Stimulated activated memory B cell treated with anti-CD40 and anti-IgM and Interleukin-4, amounts not matched to agents 10 μg/mL and 1 μg/mL and 100 μg/mL, for 72 hours (primary cell): ENCODE measurements around the gene OSBPL10.

Source experiments
- ATAC-seq: fragments of 150-1000 bp; cut with Tn5 transposase; 2 replicates; pipeline ENCODE4 v1.10.0; 2021
- H3K27ac Mint-ChIP-seq: one replicate; pipeline ENCODE4 v1.8.0; 2022; ENCODE audit warnings: mild to moderate bottlenecking, mixed read lengths
- H3K27me3 Mint-ChIP-seq: one replicate; pipeline ENCODE4 v1.8.0; 2022; ENCODE audit warnings: mixed read lengths
- H3K36me3 Mint-ChIP-seq: one replicate; pipeline ENCODE4 v1.8.0; 2022; ENCODE audit warnings: mixed read lengths
- H3K4me1 Mint-ChIP-seq: one replicate; pipeline ENCODE4 v1.8.0; 2022; ENCODE audit warnings: mixed read lengths
- H3K4me3 Mint-ChIP-seq: one replicate; pipeline ENCODE4 v1.8.0; 2022; ENCODE audit warnings: mild to moderate bottlenecking, moderate library complexity, mixed read lengths
- H3K9me3 Mint-ChIP-seq: one replicate; pipeline ENCODE4 v1.8.0; 2022; ENCODE audit warnings: mixed read lengths

Gene OSBPL10

GRCh38 chr3:31957106-31957505 lies 24.0 kb downstream of the OSBPL10 start:
- Mint-ChIP-seq H3K27me3 (no peaks in the 10 kb centered on the region), H3K4me3 (peak overlapping the region; percentile 13), H3K4me1 (peaks cover 82% of the 10 kb centered on the region), H3K27ac (peak overlapping the region; percentile 88), H3K36me3 (peaks cover 18% of the 10 kb centered on the region), H3K9me3 (peaks cover 8% of the 10 kb centered on the region)
- no peak for ATAC-seq

GRCh38 chr3:31955581-31955980 lies 25.5 kb downstream of the OSBPL10 start:
- Mint-ChIP-seq H3K9me3 (peaks cover 13% of the 10 kb centered on the region), H3K4me1 (peaks cover 82% of the 10 kb centered on the region), H3K27ac (peak overlapping the region; percentile 88), H3K27me3 (no peaks in the 10 kb centered on the region), H3K36me3 (peaks cover 23% of the 10 kb centered on the region), H3K4me3 (no peak overlapping the region)
- ATAC-seq, result no peak

GRCh38 chr3:31953636-31954035 lies 27.4 kb downstream of the OSBPL10 start:
- H3K27me3 Mint-ChIP-seq, result no peaks in the 10 kb centered on the region
- H3K4me3 Mint-ChIP-seq, result no peak overlapping the region
- H3K9me3 Mint-ChIP-seq, result peaks cover 15% of the 10 kb centered on the region
- peak; percentile 49 for ATAC-seq
- peaks cover 35% of the 10 kb centered on the region for H3K36me3 Mint-ChIP-seq
- H3K4me1 Mint-ChIP-seq, result peaks cover 78% of the 10 kb centered on the region
- H3K27ac Mint-ChIP-seq, result peak overlapping the region; percentile 88

- ATAC-seq, result peak; percentile 69
- peaks cover 35% of the 10 kb centered on the region for H3K36me3 Mint-ChIP-seq
- H3K4me3 Mint-ChIP-seq, result peak overlapping the region; percentile 59
- peak overlapping the region; percentile 88 for H3K27ac Mint-ChIP-seq
- peaks cover 15% of the 10 kb centered on the region for H3K9me3 Mint-ChIP-seq
- no peaks in the 10 kb centered on the region for H3K27me3 Mint-ChIP-seq
- H3K4me1 Mint-ChIP-seq, result peaks cover 78% of the 10 kb centered on the region
Measured at GRCh38 chr3:31953091-31953490, 28.0 kb downstream of the OSBPL10 start.

DNA sequence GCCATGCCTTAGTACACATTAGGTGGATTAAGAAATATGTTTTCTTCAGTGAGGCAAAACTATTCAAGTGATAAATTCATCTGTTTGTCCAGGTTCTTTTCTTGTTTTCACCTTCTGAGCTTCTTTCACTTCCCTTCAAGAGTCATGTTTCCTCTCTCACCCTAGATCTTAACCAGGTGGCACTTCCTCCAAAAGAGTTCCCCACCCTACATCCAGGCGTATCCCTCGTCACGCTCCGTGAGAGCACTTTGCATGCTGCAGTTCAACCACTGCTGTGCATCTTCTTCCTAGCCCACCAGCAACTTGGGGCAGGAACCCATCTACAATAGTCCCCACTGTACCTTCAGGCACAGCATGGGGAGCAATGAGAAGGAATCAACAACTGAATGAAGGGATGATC lies 28.9 kb downstream of the OSBPL10 start:
- peak overlapping the region; percentile 45 for H3K4me3 Mint-ChIP-seq

DNA sequence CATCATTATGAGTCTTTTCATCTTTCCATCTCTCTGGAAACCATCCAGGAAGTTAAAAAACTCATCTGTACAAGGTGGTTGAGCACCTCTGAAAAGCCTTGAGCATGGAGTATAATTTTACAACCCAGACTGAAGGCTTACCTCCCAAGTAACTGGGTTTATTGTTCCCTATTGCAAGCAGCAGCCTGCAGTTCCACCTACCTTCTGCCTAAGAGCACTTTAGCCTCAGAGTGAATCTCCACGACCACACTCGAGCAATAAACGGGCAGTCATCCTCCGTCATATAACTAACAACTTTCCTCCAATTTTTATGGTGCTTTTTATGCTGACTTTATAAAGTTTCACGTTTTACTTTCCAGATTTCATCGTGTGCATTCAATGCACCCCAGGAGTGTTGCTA lies 32.8 kb downstream of the OSBPL10 start:
- H3K27ac Mint-ChIP-seq, result peak overlapping the region; percentile 93
- peaks cover 7% of the 10 kb centered on the region for H3K9me3 Mint-ChIP-seq
- peaks cover 18% of the 10 kb centered on the region for H3K36me3 Mint-ChIP-seq
- H3K4me3 Mint-ChIP-seq, result peak overlapping the region; percentile 61
- no peak for ATAC-seq
- peaks cover 74% of the 10 kb centered on the region for H3K4me1 Mint-ChIP-seq
- no peaks in the 10 kb centered on the region for H3K27me3 Mint-ChIP-seq

More for the DNA sequence above, 28.9 kb downstream of the OSBPL10 start:
- no peaks in the 10 kb centered on the region for H3K27me3 Mint-ChIP-seq
- peaks cover 35% of the 10 kb centered on the region for H3K36me3 Mint-ChIP-seq
- peaks cover 78% of the 10 kb centered on the region for H3K4me1 Mint-ChIP-seq
- peaks cover 15% of the 10 kb centered on the region for H3K9me3 Mint-ChIP-seq
- peak; percentile 94 for ATAC-seq
- peak overlapping the region; percentile 88 for H3K27ac Mint-ChIP-seq

- Mint-ChIP-seq H3K27ac (peak overlapping the region; percentile 93), H3K27me3 (no peaks in the 10 kb centered on the region), H3K36me3 (peaks cover 23% of the 10 kb centered on the region), H3K9me3 (peaks cover 10% of the 10 kb centered on the region), H3K4me1 (peaks cover 74% of the 10 kb centered on the region), H3K4me3 (peak overlapping the region; percentile 61)
- ATAC-seq, result peak; percentile 40
Measured at GRCh38 chr3:31947671-31948091, 33.4 kb downstream of the OSBPL10 start.

DNA sequence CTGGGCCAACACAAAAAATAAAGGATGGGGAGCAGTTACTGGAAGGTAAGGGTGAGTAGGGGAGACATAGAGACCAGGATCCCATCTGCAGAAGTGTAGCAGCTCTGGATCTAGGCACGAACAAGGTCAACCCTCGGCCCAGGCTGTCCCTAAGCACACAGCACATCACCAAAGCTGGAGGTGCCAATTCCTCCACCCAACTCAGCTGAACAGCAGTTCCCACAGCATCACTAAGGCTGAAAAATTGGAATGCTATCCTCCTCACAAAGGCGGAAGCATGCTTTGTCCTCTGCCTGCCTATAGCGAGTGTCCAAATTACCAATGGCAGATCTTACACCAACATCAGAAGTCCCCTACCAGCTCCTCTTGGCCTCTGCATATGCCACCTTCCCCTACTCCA lies 33.9 kb downstream of the OSBPL10 start:
- peaks cover 23% of the 10 kb centered on the region for H3K36me3 Mint-ChIP-seq
- peaks cover 71% of the 10 kb centered on the region for H3K4me1 Mint-ChIP-seq
- peak overlapping the region; percentile 93 for H3K27ac Mint-ChIP-seq
- H3K9me3 Mint-ChIP-seq, result peaks cover 10% of the 10 kb centered on the region
- ATAC-seq, result no peak
- peak overlapping the region; percentile 73 for H3K4me3 Mint-ChIP-seq
- H3K27me3 Mint-ChIP-seq, result no peaks in the 10 kb centered on the region

- peak; percentile 71 for ATAC-seq
- no peaks in the 10 kb centered on the region for H3K27me3 Mint-ChIP-seq
- H3K4me3 Mint-ChIP-seq, result peak overlapping the region; percentile 73
- H3K27ac Mint-ChIP-seq, result peak overlapping the region; percentile 93
- H3K36me3 Mint-ChIP-seq, result peaks cover 23% of the 10 kb centered on the region
- H3K9me3 Mint-ChIP-seq, result peaks cover 10% of the 10 kb centered on the region
- H3K4me1 Mint-ChIP-seq, result peaks cover 69% of the 10 kb centered on the region
Measured at GRCh38 chr3:31946484-31947081, 34.5 kb downstream of the OSBPL10 start.

DNA sequence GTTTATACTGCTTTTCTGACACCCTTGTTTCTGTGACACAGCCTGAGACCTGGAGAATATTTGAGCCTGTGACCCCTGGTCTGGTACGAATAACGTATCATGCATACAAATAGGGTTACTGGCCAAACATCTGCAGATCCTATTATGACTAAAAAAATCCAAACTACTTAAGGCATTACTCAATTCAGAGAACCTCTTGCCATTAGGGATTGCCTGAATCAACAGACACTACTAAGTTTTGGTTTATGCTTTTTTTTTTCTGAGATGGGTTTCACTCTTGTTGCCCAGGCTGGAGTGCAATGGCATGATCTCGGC lies 35.4 kb downstream of the OSBPL10 start:
- H3K4me1 Mint-ChIP-seq, result peaks cover 63% of the 10 kb centered on the region
- H3K36me3 Mint-ChIP-seq, result peaks cover 18% of the 10 kb centered on the region
- peaks cover 6% of the 10 kb centered on the region for H3K9me3 Mint-ChIP-seq
- peak overlapping the region; percentile 93 for H3K27ac Mint-ChIP-seq
- ATAC-seq, result peak; percentile 52
- H3K4me3 Mint-ChIP-seq, result peak overlapping the region; percentile 74
- no peaks in the 10 kb centered on the region for H3K27me3 Mint-ChIP-seq

DNA sequence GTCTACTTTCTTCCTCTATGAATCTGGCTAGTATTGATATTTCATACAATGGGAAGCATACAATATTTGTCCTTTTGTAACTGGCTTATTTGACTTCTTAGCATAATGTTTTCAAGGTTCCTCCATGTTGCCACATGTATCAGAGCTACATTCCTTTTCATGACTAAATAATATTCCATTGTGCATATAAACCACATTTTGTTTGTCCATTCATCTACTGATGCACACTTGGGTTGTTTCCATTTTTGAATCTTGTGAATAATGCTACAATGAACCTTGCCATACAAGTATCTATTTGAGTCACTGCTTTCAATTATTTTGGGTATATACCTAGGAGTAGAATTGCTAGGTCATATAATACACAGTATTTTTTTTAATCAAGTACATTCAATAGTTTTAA lies 38.0 kb downstream of the OSBPL10 start:
- H3K4me1 Mint-ChIP-seq, result peaks cover 40% of the 10 kb centered on the region
- H3K27me3 Mint-ChIP-seq, result no peaks in the 10 kb centered on the region
- peak overlapping the region; percentile 89 for H3K27ac Mint-ChIP-seq
- H3K36me3 Mint-ChIP-seq, result peaks cover 5% of the 10 kb centered on the region
- no peak for ATAC-seq
- peaks cover 3% of the 10 kb centered on the region for H3K9me3 Mint-ChIP-seq
- H3K4me3 Mint-ChIP-seq, result no peak overlapping the region

- peaks cover 3% of the 10 kb centered on the region for H3K9me3 Mint-ChIP-seq
- peak overlapping the region; percentile 89 for H3K27ac Mint-ChIP-seq
- no peaks in the 10 kb centered on the region for H3K27me3 Mint-ChIP-seq
- peaks cover 34% of the 10 kb centered on the region for H3K4me1 Mint-ChIP-seq
- H3K4me3 Mint-ChIP-seq, result no peak overlapping the region
- no peak for ATAC-seq
- peaks cover 5% of the 10 kb centered on the region for H3K36me3 Mint-ChIP-seq
Measured at GRCh38 chr3:31942446-31942845, 38.6 kb downstream of the OSBPL10 start.

DNA sequence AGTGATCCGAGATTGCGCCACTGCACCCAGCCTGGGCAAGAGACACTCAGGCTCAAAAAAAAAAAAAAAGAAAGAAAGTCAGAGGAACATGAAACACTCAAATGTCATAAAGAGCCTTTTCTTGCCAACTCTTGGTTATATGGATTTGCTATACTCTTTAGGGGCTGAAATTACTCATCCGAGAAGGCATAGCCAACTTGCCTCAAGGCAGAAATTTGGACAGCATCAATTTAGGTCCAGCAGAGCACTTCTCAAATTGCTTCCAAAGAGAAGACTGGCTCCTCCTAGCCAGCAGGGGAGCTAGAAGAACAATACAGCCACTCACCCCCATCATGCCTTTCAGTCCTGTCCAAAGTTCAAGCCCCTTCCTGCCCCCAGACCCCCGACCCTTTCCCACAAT lies 43.8 kb downstream of the OSBPL10 start:
- Mint-ChIP-seq H3K4me3 (no peak overlapping the region), H3K36me3 (no peaks in the 10 kb centered on the region), H3K9me3 (no peaks in the 10 kb centered on the region), H3K27me3 (no peaks in the 10 kb centered on the region), H3K27ac (no peak overlapping the region), H3K4me1 (peaks cover 22% of the 10 kb centered on the region)
- no peak for ATAC-seq

DNA sequence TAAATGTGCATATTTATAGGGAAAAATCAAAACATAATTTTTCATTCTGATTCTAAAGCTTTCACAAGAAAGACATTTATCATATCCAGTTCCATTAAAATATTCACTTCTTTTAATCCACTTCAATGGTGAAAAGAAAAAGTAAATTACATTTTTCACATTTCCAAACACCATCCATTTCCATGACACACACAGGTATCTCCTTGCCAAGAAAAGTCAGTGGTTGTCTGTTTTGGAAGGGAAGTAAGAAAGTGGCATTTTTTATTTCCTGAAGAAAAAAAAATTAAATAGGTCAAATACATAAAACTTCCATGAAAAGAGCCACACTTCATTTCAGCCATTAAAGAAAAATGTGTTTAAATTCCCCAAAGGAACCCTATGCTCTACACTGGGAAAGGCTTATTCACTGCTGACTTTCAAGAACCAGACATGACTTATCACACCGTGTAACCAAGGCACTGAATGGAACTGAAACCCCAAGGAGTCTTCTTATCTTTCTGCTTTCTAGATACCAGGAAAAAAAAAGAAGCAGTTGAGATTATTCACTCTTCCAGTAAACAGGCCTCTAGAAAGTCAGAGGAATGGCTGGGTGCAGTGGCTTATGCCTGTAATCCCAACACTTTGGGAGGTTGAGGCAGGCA lies 44.5 kb downstream of the OSBPL10 start:
- Mint-ChIP-seq H3K4me1 (peaks cover 25% of the 10 kb centered on the region), H3K27me3 (no peaks in the 10 kb centered on the region), H3K36me3 (no peaks in the 10 kb centered on the region), H3K9me3 (no peaks in the 10 kb centered on the region), H3K4me3 (no peak overlapping the region), H3K27ac (no peak overlapping the region)
- ATAC-seq, result peak; percentile 67

GRCh38 chr3:31934866-31935265 lies 46.2 kb downstream of the OSBPL10 start:
- Mint-ChIP-seq H3K27ac (peak overlapping the region; percentile 76), H3K36me3 (no peaks in the 10 kb centered on the region), H3K4me1 (peaks cover 38% of the 10 kb centered on the region), H3K27me3 (no peaks in the 10 kb centered on the region), H3K9me3 (no peaks in the 10 kb centered on the region), H3K4me3 (no peak overlapping the region)
- ATAC-seq, result no peak

GRCh38 chr3:31934018-31934417 lies 47.0 kb downstream of the OSBPL10 start:
- H3K27ac Mint-ChIP-seq, result peak overlapping the region; percentile 76
- H3K36me3 Mint-ChIP-seq, result no peaks in the 10 kb centered on the region
- no peaks in the 10 kb centered on the region for H3K9me3 Mint-ChIP-seq
- ATAC-seq, result no peak
- H3K4me1 Mint-ChIP-seq, result peaks cover 38% of the 10 kb centered on the region
- H3K4me3 Mint-ChIP-seq, result no peak overlapping the region
- H3K27me3 Mint-ChIP-seq, result no peaks in the 10 kb centered on the region
